GM06990 (cell line): ENCODE measurements around the gene PPP4R2.

Experiments
- DNase-seq: peaks from one replicate; pipeline ENCODE4 v3.0.0-alpha.2; 2011; ENCODE audit not compliant: insufficient read length; ENCODE audit errors: extremely low read depth
- H3K27me3 ChIP-seq: replicated peaks from 2 replicates; pipeline ENCODE4 v1.6.0; 2011; ENCODE audit warnings: low read length; ENCODE audit not compliant: control insufficient read depth, insufficient read depth
- H3K36me3 ChIP-seq: 2 replicates; pipeline ENCODE4 v1.5.1; 2011; ENCODE audit warnings: low read length; ENCODE audit not compliant: control insufficient read depth, insufficient read depth
- H3K4me3 ChIP-seq: replicated peaks from 2 replicates; pipeline ENCODE4 v1.5.1; 2011; ENCODE audit warnings: low read depth, mild to moderate bottlenecking, control low read depth, low read length
- CTCF ChIP-seq: IDR thresholded peaks from 2 replicates; pipeline ENCODE4 v1.5.1; 2011; ENCODE audit warnings: low read length, control low read depth, mild to moderate bottlenecking, inconsistent platforms; ENCODE audit not compliant: insufficient read depth, poor library complexity, severe bottlenecking

The PPP4R2 gene

GRCh38 chr3:73098873-73099272, 102.3 kb downstream of the PPP4R2 start:
- Histone ChIP-seq H3K27me3 (no peaks in the 10 kb centered on the region; the same call in 1 of the 2 replicates), H3K4me3 (no peak overlapping the region), H3K36me3 (no peaks in the 10 kb centered on the region)
- no peak for DNase-seq
- no peak for TF ChIP-seq CTCF

- H3K4me3 ChIP-seq: no peak overlapping the region
- H3K36me3 ChIP-seq: no peaks in the 10 kb centered on the region
- no peaks in the 10 kb centered on the region; the same call in 1 of the 2 replicates for H3K27me3 ChIP-seq
- no peak for DNase-seq
- TF ChIP-seq CTCF: peak; percentile 91
Observed at GRCh38 chr3:73100741-73101559, 104.3 kb downstream of the PPP4R2 start.

GRCh38 chr3:73101881-73102280, 105.3 kb downstream of the PPP4R2 start:
- no peak for DNase-seq
- no peak for TF ChIP-seq CTCF
- Histone ChIP-seq H3K36me3 (no peaks in the 10 kb centered on the region), H3K27me3 (no peaks in the 10 kb centered on the region; the same call in 1 of the 2 replicates), H3K4me3 (no peak overlapping the region)

- no peak for TF ChIP-seq CTCF
- DNase-seq: no peak
- Histone ChIP-seq H3K4me3 (no peak overlapping the region), H3K27me3 (no peaks in the 10 kb centered on the region; the same call in none of the 2 replicates), H3K36me3 (no peaks in the 10 kb centered on the region)
Observed at GRCh38 chr3:73107215-73107614, 110.6 kb downstream of the PPP4R2 start.

- Histone ChIP-seq H3K4me3 (no peak overlapping the region), H3K36me3 (no peaks in the 10 kb centered on the region), H3K27me3 (no peaks in the 10 kb centered on the region; the same call in none of the 2 replicates)
- TF ChIP-seq CTCF: no peak
- no peak for DNase-seq
Observed at GRCh38 chr3:73107676-73108187, 111.1 kb downstream of the PPP4R2 start.
